Activated CD8-positive, alpha-beta memory T cell treated with anti-CD3 and anti-CD28 coated beads, Interleukin-2, amount 50 U/mL, for 1 hour (primary cell): ENCODE results near the gene GSTT4.
"Not testable (repeated sequence)": the region's sequence is repeated elsewhere in the genome, so short reads cannot be mapped to it uniquely, and the experiment has no call there.

Experiments
- DNase-seq: peaks from one replicate; pipeline ENCODE4 v3.0.0-alpha.2; 2020; ENCODE audit errors: extremely low read depth

The GSTT4 gene

GRCh38 chr22:23952794-23953405, 52.4 kb downstream of the GSTT4 start:
- DNase-seq: not testable (repeated sequence)

DNA sequence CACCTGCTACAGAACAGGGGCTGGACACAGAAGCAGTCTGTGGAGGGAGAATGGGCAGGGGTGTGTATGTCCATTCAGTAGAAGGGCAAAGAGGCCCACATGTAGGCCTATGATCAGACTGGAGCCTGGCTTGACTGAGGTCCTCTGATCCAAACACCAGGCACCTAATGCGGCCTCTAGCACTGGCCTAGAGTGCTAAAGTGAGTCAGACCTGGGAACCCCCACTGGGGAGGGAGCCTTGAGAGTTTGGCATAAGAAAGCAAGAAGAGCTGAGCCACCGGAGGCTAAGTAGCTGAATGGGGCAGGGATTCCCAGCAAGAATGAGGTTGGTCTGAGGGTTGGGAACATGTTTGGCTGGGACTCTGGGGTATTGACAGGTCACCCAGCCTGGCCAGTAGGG, 53.9 kb downstream of the GSTT4 start:
- not testable (repeated sequence) for DNase-seq

DNA sequence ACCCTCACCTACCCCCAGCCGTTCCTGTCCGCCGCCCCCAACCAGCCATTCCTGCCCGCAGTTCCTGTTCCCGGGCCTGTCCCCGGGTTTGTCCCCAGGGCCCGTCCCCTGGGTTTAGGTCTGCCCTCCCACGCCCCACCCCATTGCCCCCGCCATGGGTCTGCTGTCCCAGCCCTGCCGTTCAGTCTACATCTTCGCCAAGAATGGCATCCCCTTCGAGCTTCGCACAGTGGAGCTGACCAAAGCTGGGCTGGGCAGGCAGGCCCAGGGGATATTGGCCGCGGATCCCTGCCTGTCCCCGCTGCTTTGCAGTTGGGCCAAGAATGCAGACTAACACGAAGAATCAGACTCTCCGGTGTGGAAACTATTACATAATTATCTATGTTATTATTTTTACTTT, 55.5 kb downstream of the GSTT4 start:
- DNase-seq: not testable (repeated sequence)
